GM12878 (cell line): ENCODE results near the gene DDX19B. TPM values are rescaled to one million over a fixed set of nuclear protein-coding genes. Genes with fewer than 3 reads are reported as not detected.

Experiments
- ATAC-seq: fragments of 200-7000 bp; cut with Tn5 transposase; 3 replicates; pipeline ENCODE4 v1.9.1; 2020; ENCODE audit warnings: mild to moderate bottlenecking, moderate library complexity
- BruUV-seq: library from RNA; stranded (reverse); fragments of 400-500 nt; replicated peaks from 2 replicates; lab custom pipeline; 2021; lab: Mats Ljungman, UMichigan
- CTCF ChIA-PET: fragments of 300-600 bp; sonication (Branson Sonifier 250); formaldehyde crosslinking; extraction: SDS; loops from one replicate; lab custom pipeline; 2021; ENCODE audit warnings: inconsistent platforms; lab: Yijun Ruan, JAX
- POLR2A ChIA-PET: fragments of 350-600 bp; formaldehyde crosslinking; extraction: SDS; loops from one replicate; lab custom pipeline; 2021; ENCODE audit warnings: inconsistent platforms; lab: Charles Lee
- RAD21 ChIA-PET: fragments of 300-600 bp; sonication (Branson Sonifier 250); formaldehyde crosslinking; loops from one replicate; lab custom pipeline; 2023; ENCODE audit warnings: antibody characterized with exemption; ENCODE audit not compliant: unreplicated experiment; lab: Charles Lee
- SMC1A ChIA-PET: fragments of 300-600 bp; sonication (Branson Sonifier 250); formaldehyde crosslinking; loops from one replicate; lab custom pipeline; 2023; ENCODE audit not compliant: unreplicated experiment, uncharacterized antibody; lab: Charles Lee
- DNase-seq: peaks from one replicate; pipeline ENCODE4 v3.0.0-alpha.2; 2011; ENCODE audit warnings: low read depth, low spot score
- FAIRE-seq: peaks from 3 replicates; lab custom pipeline; 2011; peaks lifted over from hg19 to GRCh38; lab: Jason Lieb, UNC
- H2AFZ ChIP-seq: 2 replicates; pipeline ENCODE4 v1.6.0; 2011; ENCODE audit warnings: low read depth, low read length, control low read depth; ENCODE audit not compliant: control insufficient read depth
- H3K27ac ChIP-seq: 2 replicates; pipeline ENCODE4 v1.5.1; 2011; ENCODE audit warnings: control low read depth; ENCODE audit not compliant: control insufficient read depth, insufficient read depth
- H3K27me3 ChIP-seq, 2 experiments: replicated peaks in 1 of 2; 2 replicates each; pipeline versions ENCODE4 v1.6.0 to v1.6.1; 2011; ENCODE audit warnings: low read length in 1 of 2; ENCODE audit not compliant: control insufficient read depth in 2 of 2, insufficient read depth in 2 of 2
- H3K36me3 ChIP-seq, 2 experiments: 2 replicates each; pipeline ENCODE4 v1.5.1; 2011; ENCODE audit warnings: low read length in 1 of 2; ENCODE audit not compliant: control insufficient read depth in 2 of 2, insufficient read depth in 2 of 2
- H3K4me1 ChIP-seq: 2 replicates; pipeline ENCODE4 v1.6.1; 2011; ENCODE audit warnings: mild to moderate bottlenecking, low read length, moderate library complexity, mixed read lengths; ENCODE audit not compliant: control insufficient read depth, insufficient read depth
- H3K4me2 ChIP-seq: 2 replicates; pipeline ENCODE4 v1.6.0; 2011; ENCODE audit warnings: control low read depth; ENCODE audit not compliant: control insufficient read depth, insufficient read depth
- H3K4me3 ChIP-seq: fragments of 200-600 bp; sonication (generic); 2 replicates; pipeline ENCODE4 v1.5.1; 2016
- H3K79me2 ChIP-seq: 2 replicates; pipeline ENCODE4 v1.6.0; 2011; ENCODE audit warnings: low read length; ENCODE audit not compliant: control insufficient read depth, insufficient read depth
- H3K9ac ChIP-seq: 2 replicates; pipeline ENCODE4 v1.8.0; 2011; ENCODE audit warnings: low read length, control low read depth, mixed read lengths; ENCODE audit not compliant: control insufficient read depth, insufficient read depth
- H3K9me3 ChIP-seq: replicated peaks from 3 replicates; pipeline ENCODE4 v1.5.1; 2011; ENCODE audit warnings: mild to moderate bottlenecking, low read length; ENCODE audit not compliant: control insufficient read depth, insufficient read depth
- H4K20me1 ChIP-seq: 2 replicates; pipeline ENCODE4 v1.6.0; 2011; ENCODE audit not compliant: control insufficient read depth, insufficient read depth
- ATF7 ChIP-seq: fragments of 450-650 bp; IDR thresholded peaks from 2 replicates; pipeline ENCODE4 v1.6.1; 2016; ENCODE audit warnings: low read depth, mild to moderate bottlenecking
- BACH1 ChIP-seq: fragments of 450-650 bp; IDR thresholded peaks from 2 replicates; pipeline ENCODE4 v1.6.1; 2017; ENCODE audit warnings: mild to moderate bottlenecking, borderline replicate concordance
- DPF2 ChIP-seq: fragments of 450-650 bp; IDR thresholded peaks from 2 replicates; pipeline ENCODE4 v1.6.1; 2017; ENCODE audit warnings: mild to moderate bottlenecking
- E4F1 ChIP-seq: fragments of 450-650 bp; IDR thresholded peaks from 2 replicates; pipeline ENCODE4 v1.6.1; 2018; ENCODE audit warnings: borderline replicate concordance, mild to moderate bottlenecking; ENCODE audit not compliant: partially characterized antibody
- FOS ChIP-seq: IDR thresholded peaks from 3 replicates; pipeline ENCODE4 v1.6.1; 2011; ENCODE audit warnings: borderline replicate concordance; ENCODE audit not compliant: insufficient read length; ENCODE audit errors: extremely low read depth
- MYC ChIP-seq: IDR thresholded peaks from 2 replicates; pipeline ENCODE4 v1.6.1; 2011; ENCODE audit warnings: mild to moderate bottlenecking, low read length, moderate library complexity, inconsistent platforms; ENCODE audit not compliant: insufficient read depth, insufficient replicate concordance, insufficient read length, severe bottlenecking
- SKIL ChIP-seq: fragments of 450-650 bp; IDR thresholded peaks from 2 replicates; pipeline ENCODE4 v1.6.1; 2017; ENCODE audit warnings: mild to moderate bottlenecking, low read depth, inconsistent platforms; ENCODE audit not compliant: poor library complexity, severe bottlenecking
- SMC3 ChIP-seq: IDR thresholded peaks from 2 replicates; pipeline ENCODE4 v1.6.1; 2011; ENCODE audit warnings: low read length, improper control_type of control experiment, borderline replicate concordance
- SPI1 ChIP-seq: IDR thresholded peaks from 2 replicates; pipeline ENCODE4 v1.6.1; 2011; ENCODE audit warnings: low read depth, mild to moderate bottlenecking, low read length, moderate library complexity, borderline replicate concordance; ENCODE audit not compliant: insufficient read depth
- SUZ12 ChIP-seq: fragments of 200-600 bp; sonication (generic); IDR thresholded peaks from one replicate; pipeline ENCODE4 v1.6.1; 2018; ENCODE audit warnings: antibody characterized with exemption, mild to moderate bottlenecking; ENCODE audit not compliant: unreplicated experiment
- TARDBP ChIP-seq: IDR thresholded peaks from 2 replicates; pipeline ENCODE4 v1.6.1; 2016; ENCODE audit warnings: borderline replicate concordance
- TBL1XR1 ChIP-seq: IDR thresholded peaks from 2 replicates; pipeline ENCODE4 v1.6.1; 2012; ENCODE audit warnings: low read depth, low read length, improper control_type of control experiment
- ZSCAN29 ChIP-seq: fragments of 450-650 bp; IDR thresholded peaks from 2 replicates; pipeline ENCODE4 v1.6.1; 2017; ENCODE audit warnings: mild to moderate bottlenecking, moderate library complexity
- WGBS: methylation state at CpG from one replicate; pipeline ENCODE4 v1.1.6; 2016; ENCODE audit warnings: low lambda C conversion rate; ENCODE audit not compliant: insufficient replicate concordance, insufficient coverage; ENCODE audit errors: missing lambda C conversion rate; 5-methylcytosine and 5-hydroxymethylcytosine counted together
- in situ Hi-C: fragments of 300-500 bp; cut with MboI; formaldehyde crosslinking; loops from 9 replicates; pipeline ENCODE4 v1.14.3; 2018; ENCODE audit warnings: mixed read lengths
- intact Hi-C: fragments of 100-400 bp; cut with micrococcal nuclease; formaldehyde crosslinking; loops from one replicate; pipeline ENCODE4 v1.14.2; 2022; ENCODE audit not compliant: unreplicated experiment
- polyA plus RNA-seq, 11 experiments: library from polyadenylated mRNA; depleted of rRNA in 4 of 11; unstranded in 6 of 11; stranded (reverse) in 5 of 11; fragments of >200 nt; fragmentation: Nextera tagmentation in 4 of 11; fragmentation: Illumina TruSeq in 1 of 11; extraction: Ambion mirVana in 4 of 11; extraction: Trizol in 1 of 11; gene quantifications; 1 replicate in 1 of 11; 2 replicates in 10 of 11; pipeline versions ENCODE4 v1.2.1 to v1.2.3, GENCODE V29; 2011 to 2016; ENCODE audit warnings: inconsistent platforms in 2 of 11, missing spikeins in 2 of 11, low read depth in 1 of 11
- total RNA-seq, 4 experiments: library from RNA; depleted of rRNA in 3 of 4; stranded (reverse); fragments of >200 nt in 3 of 4; fragmentation: Illumina TruSeq in 1 of 4; extraction: Trizol in 1 of 4; gene quantifications; 2 replicates each; pipeline versions ENCODE4 v1.2.1 to v1.2.3, GENCODE V29; 2013 to 2021
- TF ChIP-seq, protein P1 (sequence below): fragments of 150-350 bp; IDR thresholded peaks from 2 replicates; pipeline ENCODE4 v1.6.1; 2014; ENCODE audit warnings: mild to moderate bottlenecking, low read depth, low read length
- TF ChIP-seq, protein P2 (sequence below): fragments of 450-650 bp; IDR thresholded peaks from 2 replicates; pipeline ENCODE4 v1.6.1; 2017; ENCODE audit warnings: mild to moderate bottlenecking, moderate library complexity

DDX19B gene
- total and polyA plus RNA-seq, 10 of the 15 experiments (the other 5 are each of a cell fraction or from before 2014, with no cell fraction given), result 14.1 to 69.1 (median 42.5) TPM

DNA sequence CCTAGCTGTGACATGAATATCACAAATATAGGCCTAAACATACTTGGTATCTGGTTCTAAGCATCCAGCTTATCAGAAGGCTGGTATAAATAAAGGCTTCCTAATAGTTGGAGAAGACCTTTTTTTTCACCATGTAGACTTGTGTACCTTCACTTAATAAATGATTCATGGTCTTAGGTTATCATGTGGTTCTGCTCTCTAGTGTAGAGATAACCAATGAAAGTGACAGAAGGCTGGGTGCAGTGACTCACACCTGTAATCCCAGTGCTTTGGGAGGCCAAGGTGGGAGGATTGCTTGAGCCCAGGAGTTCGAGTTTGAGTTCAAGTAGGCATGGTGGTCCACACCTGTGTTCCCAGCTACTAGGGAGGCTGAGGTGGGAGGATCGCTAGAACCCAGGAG is 50.8 kb downstream of the DDX19B start:
- H3K27me3 ChIP-seq, result no peaks in the 10 kb centered on the region
- ChIA-PET SMC1A (no interaction called here), RAD21 (no interaction called here), CTCF (no interaction called here), POLR2A (no interaction called here)
- in situ Hi-C loops, result no loop called here
- no TSS peak for BruUV-seq
- no peak overlapping the region for H3K9ac ChIP-seq
- no peak overlapping the region for H2AFZ ChIP-seq
- H3K27ac ChIP-seq, result no peak overlapping the region
- no peak overlapping the region for H3K4me3 ChIP-seq
- intact Hi-C loops, result no loop called here
- H4K20me1 ChIP-seq, result no peaks in the 10 kb centered on the region
- H3K9me3 ChIP-seq, result no peaks in the 10 kb centered on the region
- H3K36me3 ChIP-seq, result peaks cover 0 to 4% of the 10 kb centered on the region in 2 experiments; a peak in 3 of 4 replicates
- ATAC-seq, result no peak
- WGBS, result 93% methylated on average over 2 of the region's 2 CpGs
- DNase-seq, result no peak
- H3K79me2 ChIP-seq, result peaks cover 37% of the 10 kb centered on the region
- no peak for FAIRE-seq
- no peak overlapping the region; the same call in 1 of the 2 replicates for H3K4me2 ChIP-seq
- H3K4me1 ChIP-seq, result peaks cover 4% of the 10 kb centered on the region
- TF ChIP-seq SKIL, result no peak
- TF ChIP-seq ZSCAN29, result no peak
- TF ChIP-seq E4F1, result no peak
- TF ChIP-seq, protein P1, sequence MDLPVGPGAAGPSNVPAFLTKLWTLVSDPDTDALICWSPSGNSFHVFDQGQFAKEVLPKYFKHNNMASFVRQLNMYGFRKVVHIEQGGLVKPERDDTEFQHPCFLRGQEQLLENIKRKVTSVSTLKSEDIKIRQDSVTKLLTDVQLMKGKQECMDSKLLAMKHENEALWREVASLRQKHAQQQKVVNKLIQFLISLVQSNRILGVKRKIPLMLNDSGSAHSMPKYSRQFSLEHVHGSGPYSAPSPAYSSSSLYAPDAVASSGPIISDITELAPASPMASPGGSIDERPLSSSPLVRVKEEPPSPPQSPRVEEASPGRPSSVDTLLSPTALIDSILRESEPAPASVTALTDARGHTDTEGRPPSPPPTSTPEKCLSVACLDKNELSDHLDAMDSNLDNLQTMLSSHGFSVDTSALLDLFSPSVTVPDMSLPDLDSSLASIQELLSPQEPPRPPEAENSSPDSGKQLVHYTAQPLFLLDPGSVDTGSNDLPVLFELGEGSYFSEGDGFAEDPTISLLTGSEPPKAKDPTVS, result no peak
- no peak for TF ChIP-seq SPI1
- TF ChIP-seq, protein P2, sequence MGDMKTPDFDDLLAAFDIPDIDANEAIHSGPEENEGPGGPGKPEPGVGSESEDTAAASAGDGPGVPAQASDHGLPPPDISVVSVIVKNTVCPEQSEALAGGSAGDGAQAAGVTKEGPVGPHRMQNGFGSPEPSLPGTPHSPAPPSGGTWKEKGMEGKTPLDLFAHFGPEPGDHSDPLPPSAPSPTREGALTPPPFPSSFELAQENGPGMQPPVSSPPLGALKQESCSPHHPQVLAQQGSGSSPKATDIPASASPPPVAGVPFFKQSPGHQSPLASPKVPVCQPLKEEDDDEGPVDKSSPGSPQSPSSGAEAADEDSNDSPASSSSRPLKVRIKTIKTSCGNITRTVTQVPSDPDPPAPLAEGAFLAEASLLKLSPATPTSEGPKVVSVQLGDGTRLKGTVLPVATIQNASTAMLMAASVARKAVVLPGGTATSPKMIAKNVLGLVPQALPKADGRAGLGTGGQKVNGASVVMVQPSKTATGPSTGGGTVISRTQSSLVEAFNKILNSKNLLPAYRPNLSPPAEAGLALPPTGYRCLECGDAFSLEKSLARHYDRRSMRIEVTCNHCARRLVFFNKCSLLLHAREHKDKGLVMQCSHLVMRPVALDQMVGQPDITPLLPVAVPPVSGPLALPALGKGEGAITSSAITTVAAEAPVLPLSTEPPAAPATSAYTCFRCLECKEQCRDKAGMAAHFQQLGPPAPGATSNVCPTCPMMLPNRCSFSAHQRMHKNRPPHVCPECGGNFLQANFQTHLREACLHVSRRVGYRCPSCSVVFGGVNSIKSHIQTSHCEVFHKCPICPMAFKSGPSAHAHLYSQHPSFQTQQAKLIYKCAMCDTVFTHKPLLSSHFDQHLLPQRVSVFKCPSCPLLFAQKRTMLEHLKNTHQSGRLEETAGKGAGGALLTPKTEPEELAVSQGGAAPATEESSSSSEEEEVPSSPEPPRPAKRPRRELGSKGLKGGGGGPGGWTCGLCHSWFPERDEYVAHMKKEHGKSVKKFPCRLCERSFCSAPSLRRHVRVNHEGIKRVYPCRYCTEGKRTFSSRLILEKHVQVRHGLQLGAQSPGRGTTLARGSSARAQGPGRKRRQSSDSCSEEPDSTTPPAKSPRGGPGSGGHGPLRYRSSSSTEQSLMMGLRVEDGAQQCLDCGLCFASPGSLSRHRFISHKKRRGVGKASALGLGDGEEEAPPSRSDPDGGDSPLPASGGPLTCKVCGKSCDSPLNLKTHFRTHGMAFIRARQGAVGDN, result no peak
- no peak for TF ChIP-seq TARDBP
- no peak for TF ChIP-seq FOS
- no peak for TF ChIP-seq MYC
- TF ChIP-seq ATF7, result no peak
- TF ChIP-seq DPF2, result no peak
- TF ChIP-seq BACH1, result no peak
- no peak for TF ChIP-seq SMC3
- no peak for TF ChIP-seq SUZ12
- no peak for TF ChIP-seq TBL1XR1
